ENCODE results near the gene CDC6.

Gene CDC6

DNA sequence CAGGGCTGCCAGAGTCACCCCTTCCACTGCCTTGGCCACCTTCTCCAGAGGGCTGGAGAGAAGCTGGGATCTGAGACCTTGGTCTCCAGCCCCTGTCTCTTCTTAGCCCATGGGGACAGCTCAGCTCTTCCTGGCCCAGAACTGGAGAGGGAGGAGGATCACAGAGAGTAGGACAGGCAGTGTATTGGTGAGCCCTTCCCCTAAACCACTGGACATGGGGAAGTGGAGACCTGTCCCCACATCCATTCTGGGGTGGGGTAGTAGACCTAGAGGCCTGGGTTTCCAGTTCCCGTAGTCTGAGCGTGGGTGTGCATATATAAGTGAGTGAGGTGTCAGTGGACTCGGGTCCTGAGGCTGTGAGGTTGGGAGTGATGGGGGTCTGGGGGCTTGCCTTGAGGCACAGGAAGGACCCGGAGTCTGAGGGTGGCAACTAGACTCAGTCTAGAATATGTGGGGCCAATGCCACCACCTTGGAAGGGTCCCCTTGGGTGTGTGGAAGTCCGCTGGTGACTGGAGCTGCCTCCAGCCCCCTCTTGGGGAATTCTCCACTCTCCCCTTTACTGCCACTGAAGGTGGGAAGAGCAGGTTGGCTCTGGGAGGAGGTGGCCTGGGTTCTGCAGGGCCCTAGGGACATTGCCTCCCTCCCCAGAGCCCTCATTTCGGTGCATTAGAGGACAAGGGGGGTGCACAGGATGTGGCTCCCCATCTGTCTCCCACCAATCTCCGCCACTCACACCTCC is 56.9 kb downstream of the CDC6 start:
- H2BK12ac ChIP-seq (ENCODE audit: low read length in 2 of 2): peak overlapping the region; percentile 38 to 70
- peak overlapping the region; percentile 93 for H3K9ac ChIP-seq (ENCODE audit: low read length)
- no peak overlapping the region for H2BK120ac ChIP-seq (ENCODE audit: low read depth, low read length)
- WGBS: 64% methylated on average over 4 of the region's 7 CpGs
- H3K9me3 ChIP-seq (ENCODE audit: control insufficient read depth, low read length): no peaks in the 10 kb centered on the region
- H2AFZ ChIP-seq (ENCODE audit: low read depth, low read length): no peak overlapping the region
- H3K4me1 ChIP-seq (ENCODE audit: control insufficient read depth, insufficient read depth, low read depth, low read length): peaks cover 65% of the 10 kb centered on the region
- peak overlapping the region; percentile 94 for H4K91ac ChIP-seq (ENCODE audit: low read length)
- H3K27ac ChIP-seq (ENCODE audit: low read length, poor library complexity, severe bottlenecking): peak overlapping the region; percentile 58
- peak overlapping the region; percentile 85 to 87 for H3K18ac ChIP-seq (ENCODE audit: low read depth in 1 of 2, low read length in 2 of 2)
- H3K4me2 ChIP-seq (ENCODE audit: low read length, poor library complexity, severe bottlenecking): peak overlapping the region; percentile 82
- no peak for DNase-seq
- H3K27me3 ChIP-seq (ENCODE audit: control insufficient read depth in 1 of 2, insufficient read depth in 1 of 2, low read length in 2 of 2): no peaks in the 10 kb centered on the region
- H3K14ac ChIP-seq (ENCODE audit: low read length in 2 of 2): peak overlapping the region in 1 of 2 experiments; percentile 85
- H3K79me1 ChIP-seq (replicated peaks; ENCODE audit: low read length, poor library complexity, severe bottlenecking): peaks cover 44% of the 10 kb centered on the region
- peak overlapping the region; percentile 46 for H4K8ac ChIP-seq (ENCODE audit: low read length)
- H2BK15ac ChIP-seq (ENCODE audit: low read depth, poor library complexity, severe bottlenecking): peak overlapping the region; percentile 94
- peak overlapping the region; percentile 84 for H2AK5ac ChIP-seq (ENCODE audit: low read length, severe bottlenecking)
- H2BK5ac ChIP-seq (ENCODE audit: low read depth, low read length, poor library complexity, severe bottlenecking): peak overlapping the region; percentile 40
- H3K23ac ChIP-seq (ENCODE audit: low read length in 2 of 2): peak overlapping the region in 1 of 2 experiments; percentile 47
- peak overlapping the region; percentile 67 to 76 for H3K4ac ChIP-seq (ENCODE audit: low read depth in 1 of 2, low read length in 2 of 2)
- H3K36me3 ChIP-seq (ENCODE audit: control insufficient read depth in 1 of 2, insufficient read depth in 2 of 2, low read depth in 1 of 2, low read length in 2 of 2): peaks cover 22 to 30% of the 10 kb centered on the region in 2 experiments
- H3K4me3 ChIP-seq (ENCODE audit: insufficient read depth in 1 of 2, low read depth in 1 of 2, low read length in 2 of 2): peak overlapping the region in 1 of 2 experiments; percentile 90

DNA sequence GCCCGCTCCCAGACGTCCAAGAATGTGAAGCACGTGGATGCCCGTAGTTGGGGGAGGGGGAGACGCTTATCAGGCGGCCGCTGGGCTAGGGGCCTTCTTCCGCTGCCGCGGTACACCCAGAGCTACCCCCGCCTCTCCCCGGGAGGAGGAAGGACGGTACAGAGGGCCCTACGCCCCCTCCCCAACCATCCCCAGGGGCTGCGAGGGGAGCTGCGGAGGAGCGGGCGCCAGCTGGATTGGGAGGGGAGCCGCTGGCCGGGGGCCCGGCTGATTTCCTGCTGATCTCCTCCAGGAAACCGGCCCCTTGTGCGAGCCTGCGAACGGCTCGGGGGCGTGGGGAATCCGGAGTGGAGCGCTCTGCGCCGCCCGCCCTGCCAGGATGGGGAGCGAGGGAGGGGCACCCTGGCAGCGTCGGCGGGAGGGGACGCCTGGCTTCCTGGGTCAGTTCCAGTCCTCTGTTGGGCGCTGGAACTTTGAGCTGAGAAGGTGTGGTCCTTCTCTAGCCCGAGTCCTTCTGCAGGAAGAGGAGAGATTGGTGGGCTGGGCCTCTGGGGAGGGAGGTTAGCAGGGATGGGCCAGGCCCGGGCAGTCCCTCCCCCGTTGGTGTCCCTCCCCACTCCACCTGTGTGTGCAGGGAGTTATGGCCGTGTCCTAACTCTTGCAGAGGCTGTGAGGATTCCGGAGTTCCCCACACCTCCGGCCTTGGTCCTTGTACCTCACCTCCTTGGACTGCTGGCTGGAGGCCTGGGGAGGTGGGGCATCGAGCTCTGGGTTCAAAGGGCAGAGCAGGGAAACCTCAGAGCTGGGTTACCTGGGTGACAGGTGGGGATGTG is 57.7 kb downstream of the CDC6 start:
- Histone ChIP-seq H3K36me3 (ENCODE audit: control insufficient read depth in 1 of 2, insufficient read depth in 2 of 2, low read depth in 1 of 2, low read length in 2 of 2) (peaks cover 21 to 35% of the 10 kb centered on the region in 2 experiments), H2AFZ (ENCODE audit: low read depth, low read length) (no peak overlapping the region), H3K79me1 (replicated peaks; ENCODE audit: low read length, poor library complexity, severe bottlenecking) (peaks cover 45% of the 10 kb centered on the region), H3K9ac (ENCODE audit: low read length) (peak overlapping the region; percentile 93), H3K14ac (ENCODE audit: low read length in 2 of 2) (no peak overlapping the region), H2BK15ac (ENCODE audit: low read depth, poor library complexity, severe bottlenecking) (peak overlapping the region; percentile 94), H3K27ac (ENCODE audit: low read length, poor library complexity, severe bottlenecking) (peak overlapping the region; percentile 64), H3K4me3 (ENCODE audit: insufficient read depth in 1 of 2, low read depth in 1 of 2, low read length in 2 of 2) (peak overlapping the region; percentile 58 to 90), H4K8ac (ENCODE audit: low read length) (peak overlapping the region; percentile 87), H2BK120ac (ENCODE audit: low read depth, low read length) (peak overlapping the region; percentile 86), H3K23ac (ENCODE audit: low read length in 2 of 2) (peak overlapping the region in 1 of 2 experiments; percentile 47), H2AK5ac (ENCODE audit: low read length, severe bottlenecking) (peak overlapping the region; percentile 24), H3K4ac (ENCODE audit: low read depth in 1 of 2, low read length in 2 of 2) (peak overlapping the region; percentile 10 to 76), H3K4me1 (ENCODE audit: control insufficient read depth, insufficient read depth, low read depth, low read length) (peaks cover 70% of the 10 kb centered on the region), H3K27me3 (ENCODE audit: control insufficient read depth in 1 of 2, insufficient read depth in 1 of 2, low read length in 2 of 2) (no peaks in the 10 kb centered on the region), H3K9me3 (ENCODE audit: control insufficient read depth, low read length) (no peaks in the 10 kb centered on the region), H3K18ac (ENCODE audit: low read depth in 1 of 2, low read length in 2 of 2) (peak overlapping the region; percentile 85 to 87), H2BK12ac (ENCODE audit: low read length in 2 of 2) (peak overlapping the region; percentile 54 to 70), H4K91ac (ENCODE audit: low read length) (peak overlapping the region; percentile 94), H2BK5ac (ENCODE audit: low read depth, low read length, poor library complexity, severe bottlenecking) (peak overlapping the region; percentile 47), H3K4me2 (ENCODE audit: low read length, poor library complexity, severe bottlenecking) (peak overlapping the region; percentile 82)
- WGBS: 2% methylated on average over 31 of the region's 45 CpGs
- peak; percentile 55 for DNase-seq

DNA sequence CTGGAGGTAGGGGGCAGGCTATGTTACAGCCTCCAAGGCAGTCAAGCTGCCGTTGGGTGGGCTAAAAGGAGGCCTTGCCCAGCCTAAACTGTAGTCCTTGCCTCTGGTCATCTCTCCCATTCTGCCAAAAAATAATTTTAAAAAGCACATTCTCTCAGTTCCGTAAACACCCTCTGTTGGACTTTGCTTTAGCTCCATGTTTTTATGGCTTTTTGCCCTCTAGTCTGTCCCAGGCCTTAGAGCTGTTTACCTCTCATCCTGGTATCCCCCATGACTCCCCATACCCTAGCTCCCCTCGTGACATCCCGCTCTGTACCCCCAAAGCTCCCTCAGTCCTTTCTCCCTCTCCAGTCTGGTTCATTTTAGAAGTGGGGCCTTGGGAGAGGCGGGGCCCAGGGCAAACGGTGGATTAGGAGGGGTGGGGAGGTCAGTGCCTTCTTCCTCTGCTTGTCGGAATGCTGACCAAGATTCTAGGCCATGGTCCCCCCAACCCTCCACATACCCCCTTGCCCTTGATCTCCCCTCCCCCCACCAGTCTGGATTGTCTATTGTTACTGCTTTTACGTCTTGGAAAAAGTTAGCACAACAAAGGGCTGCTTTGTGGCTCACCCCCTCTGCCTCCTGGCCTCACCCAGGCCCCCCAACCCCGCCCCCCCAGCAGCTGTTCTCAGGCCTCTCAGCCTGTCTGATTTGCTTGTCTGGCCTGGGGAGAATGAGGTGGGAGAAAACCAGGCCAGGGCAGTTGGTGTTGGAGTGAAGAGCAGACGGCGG is 58.5 kb downstream of the CDC6 start:
- Histone ChIP-seq H4K8ac (ENCODE audit: low read length) (no peak overlapping the region), H2BK120ac (ENCODE audit: low read depth, low read length) (peak overlapping the region; percentile 15), H3K4ac (ENCODE audit: low read depth in 1 of 2, low read length in 2 of 2) (peak overlapping the region; percentile 35 to 56), H3K4me2 (ENCODE audit: low read length, poor library complexity, severe bottlenecking) (peak overlapping the region; percentile 82), H3K27me3 (ENCODE audit: control insufficient read depth in 1 of 2, insufficient read depth in 1 of 2, low read length in 2 of 2) (no peaks in the 10 kb centered on the region), H2AK5ac (ENCODE audit: low read length, severe bottlenecking) (peak overlapping the region; percentile 46), H3K4me1 (ENCODE audit: control insufficient read depth, insufficient read depth, low read depth, low read length) (peaks cover 67% of the 10 kb centered on the region), H3K79me1 (replicated peaks; ENCODE audit: low read length, poor library complexity, severe bottlenecking) (peaks cover 49% of the 10 kb centered on the region), H3K18ac (ENCODE audit: low read depth in 1 of 2, low read length in 2 of 2) (peak overlapping the region; percentile 41 to 63), H2BK12ac (ENCODE audit: low read length in 2 of 2) (peak overlapping the region; percentile 54 to 81), H3K9me3 (ENCODE audit: control insufficient read depth, low read length) (no peaks in the 10 kb centered on the region), H3K23ac (ENCODE audit: low read length in 2 of 2) (peak overlapping the region in 1 of 2 experiments; percentile 18), H2BK15ac (ENCODE audit: low read depth, poor library complexity, severe bottlenecking) (peak overlapping the region; percentile 94), H3K27ac (ENCODE audit: low read length, poor library complexity, severe bottlenecking) (peak overlapping the region; percentile 28), H2BK5ac (ENCODE audit: low read depth, low read length, poor library complexity, severe bottlenecking) (no peak overlapping the region), H3K9ac (ENCODE audit: low read length) (peak overlapping the region; percentile 93), H3K4me3 (ENCODE audit: insufficient read depth in 1 of 2, low read depth in 1 of 2, low read length in 2 of 2) (peak overlapping the region in 1 of 2 experiments; percentile 90), H3K14ac (ENCODE audit: low read length in 2 of 2) (peak overlapping the region in 1 of 2 experiments; percentile 68), H2AFZ (ENCODE audit: low read depth, low read length) (no peak overlapping the region), H3K36me3 (ENCODE audit: control insufficient read depth in 1 of 2, insufficient read depth in 2 of 2, low read depth in 1 of 2, low read length in 2 of 2) (peaks cover 18 to 42% of the 10 kb centered on the region in 2 experiments), H4K91ac (ENCODE audit: low read length) (peak overlapping the region; percentile 94)
- no peak for DNase-seq
- 52% methylated on average over 6 of the region's 11 CpGs for WGBS

All from mesenchymal stem cell (in vitro differentiated cells and primary cell).